ENCODE data around the gene CEP350.

CEP350 gene

GRCh38 chr1:180153032-180153431 lies 198.4 kb downstream of the CEP350 start:
- no peak for DNase-seq (ENCODE audit: extremely low read depth in 1 of 2, low read depth in 1 of 2)

- DNase-seq (ENCODE audit: extremely low read depth in 1 of 2, low read depth in 1 of 2), result no peak
Observed at GRCh38 chr1:180154003-180154324, 199.4 kb downstream of the CEP350 start.

- peak; percentile 76 to 78 for DNase-seq (ENCODE audit: extremely low read depth in 1 of 2, low read depth in 1 of 2)
Observed at GRCh38 chr1:180154325-180155181, 199.9 kb downstream of the CEP350 start, which contains the start of gene QSOX1. TSS of gene QSOX1 (plus strand) at chr1:180154869. CDS start at chr1:180154908, 39 bp downstream.

- no peak for DNase-seq (ENCODE audit: extremely low read depth in 1 of 2, low read depth in 1 of 2)
Observed at GRCh38 chr1:180155182-180155682, 200.6 kb downstream of the CEP350 start.

- DNase-seq (ENCODE audit: extremely low read depth in 1 of 2, low read depth in 1 of 2), result no peak
Observed at GRCh38 chr1:180156201-180156600, 201.6 kb downstream of the CEP350 start.

- DNase-seq (ENCODE audit: extremely low read depth in 1 of 2, low read depth in 1 of 2), result no peak
Observed at GRCh38 chr1:180156631-180157091, 202.1 kb downstream of the CEP350 start.

GRCh38 chr1:180157108-180157507 lies 202.5 kb downstream of the CEP350 start:
- no peak for DNase-seq (ENCODE audit: extremely low read depth in 1 of 2, low read depth in 1 of 2)

- no peak for DNase-seq (ENCODE audit: extremely low read depth in 1 of 2, low read depth in 1 of 2)
Observed at GRCh38 chr1:180157576-180158057, 203.0 kb downstream of the CEP350 start.

GRCh38 chr1:180158149-180159147 lies 203.8 kb downstream of the CEP350 start:
- DNase-seq (ENCODE audit: extremely low read depth in 1 of 2, low read depth in 1 of 2), result no peak

- no peak for DNase-seq (ENCODE audit: extremely low read depth in 1 of 2, low read depth in 1 of 2)
Observed at GRCh38 chr1:180160357-180160756, 205.7 kb downstream of the CEP350 start.

- no peak for DNase-seq (ENCODE audit: extremely low read depth in 1 of 2, low read depth in 1 of 2)
Observed at GRCh38 chr1:180163041-180163440, 208.4 kb downstream of the CEP350 start.
